NCI-H1694 treated with DMSO at 0.1 percent for 48 hours (cell line): ENCODE results near the gene ERCC1.
"Not testable (repeated sequence)": the region's sequence is repeated elsewhere in the genome, so short reads cannot be mapped to it uniquely, and the experiment has no call there.

ENCODE experiments used
- DNase-seq: peaks from one replicate; lab custom pipeline; 2025; lab: John Stamatoyannopoulos, UW

Gene ERCC1

GRCh38 chr19:45429896-45430295 lies 6.2 kb upstream of the ERCC1 start:
- DNase-seq = not testable (repeated sequence)

GRCh38 chr19:45428384-45429231 lies 4.9 kb upstream of the ERCC1 start:
- DNase-seq = no peak

DNA sequence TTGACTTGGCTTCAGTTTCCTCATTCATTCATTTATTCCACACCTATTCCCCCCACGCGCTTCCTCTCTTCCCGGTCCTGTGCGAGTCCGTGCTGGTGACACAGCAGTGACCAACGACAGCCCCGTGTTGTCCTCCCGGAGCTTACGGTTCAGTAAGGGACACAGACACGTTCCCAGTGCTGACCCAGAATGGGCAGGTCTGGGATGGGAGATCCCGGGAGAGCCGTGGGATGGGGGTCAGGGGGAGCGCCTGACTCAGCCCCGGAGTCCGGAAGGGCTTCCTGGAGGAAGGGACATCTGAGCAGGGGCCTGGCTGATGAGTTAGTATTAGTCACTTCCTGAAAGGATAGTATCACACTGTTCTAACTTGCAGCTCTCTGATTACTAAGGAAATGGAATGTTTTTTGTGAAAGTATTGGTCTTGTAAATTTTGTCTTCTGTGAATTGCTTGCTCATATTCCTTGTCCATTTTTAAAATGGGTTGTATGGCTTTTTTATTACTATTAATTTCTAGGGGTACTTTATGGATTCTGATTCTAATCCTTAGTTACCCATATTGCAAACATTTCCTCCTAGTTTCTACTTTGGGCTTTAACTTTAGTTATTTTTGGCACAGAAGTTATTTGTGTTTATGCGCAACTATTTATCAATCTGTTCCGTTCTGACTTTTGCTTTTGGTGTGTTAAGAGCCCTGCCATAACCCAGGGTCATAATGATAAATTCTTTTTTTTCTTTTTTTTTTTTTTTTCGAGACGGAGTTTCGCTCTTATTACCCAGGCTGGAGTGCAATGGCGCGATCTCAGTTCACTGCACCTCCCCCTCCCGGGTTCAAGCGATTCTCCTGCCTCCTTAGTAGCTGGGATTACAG lies 708 bp upstream of the ERCC1 start:
- DNase-seq = peak; percentile 42

GRCh38 chr19:45423033-45423588 lies 606 bp downstream of the ERCC1 start:
- no peak for DNase-seq

- no peak for DNase-seq
These were observed 1.7 kb downstream of the ERCC1 start for GRCh38 chr19:45421947-45422498.

DNA sequence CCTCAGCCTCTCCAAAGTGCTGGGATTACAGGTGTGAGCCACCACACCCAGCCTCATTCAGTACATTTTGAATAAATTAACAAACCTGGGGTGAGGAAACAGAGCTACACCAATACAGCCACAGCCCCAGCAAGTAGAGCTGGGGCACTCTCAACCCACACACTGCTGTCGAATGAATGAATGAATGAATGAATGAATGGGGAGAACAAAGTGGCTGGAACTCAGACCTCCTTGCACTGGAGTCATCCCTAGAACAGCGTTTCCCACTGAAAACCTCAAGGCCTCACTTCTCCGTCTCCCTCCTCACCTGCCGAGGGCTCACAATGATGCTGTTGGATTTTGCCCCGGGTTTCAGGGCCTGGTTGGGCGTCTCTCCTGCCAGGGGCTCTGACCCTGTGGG lies 2.8 kb downstream of the ERCC1 start:
- DNase-seq = no peak

GRCh38 chr19:45420356-45420755 lies 3.4 kb downstream of the ERCC1 start:
- DNase-seq = no peak

DNA sequence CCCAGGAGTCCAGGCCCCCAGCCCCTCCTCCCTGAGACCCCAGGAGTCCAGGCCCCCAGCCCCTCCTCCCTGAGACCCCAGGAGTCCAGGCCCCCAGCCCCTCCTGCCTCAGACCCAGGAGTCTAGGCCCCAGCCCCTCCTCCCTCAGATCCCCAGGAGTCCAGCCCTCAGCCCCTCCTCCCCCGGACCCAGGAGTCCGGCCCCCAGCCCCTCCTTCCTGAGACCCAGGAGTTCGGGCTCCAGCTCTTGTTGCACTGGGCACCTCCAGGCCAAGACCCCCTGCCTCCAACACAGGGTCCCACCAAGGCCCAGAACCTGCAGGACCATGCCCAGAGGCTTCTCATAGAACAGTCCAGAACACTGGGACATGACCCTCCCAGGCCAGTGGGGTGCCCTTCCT lies 3.8 kb downstream of the ERCC1 start:
- DNase-seq = no peak

- DNase-seq = no peak
These were observed 4.3 kb downstream of the ERCC1 start for GRCh38 chr19:45419396-45419795.

DNA sequence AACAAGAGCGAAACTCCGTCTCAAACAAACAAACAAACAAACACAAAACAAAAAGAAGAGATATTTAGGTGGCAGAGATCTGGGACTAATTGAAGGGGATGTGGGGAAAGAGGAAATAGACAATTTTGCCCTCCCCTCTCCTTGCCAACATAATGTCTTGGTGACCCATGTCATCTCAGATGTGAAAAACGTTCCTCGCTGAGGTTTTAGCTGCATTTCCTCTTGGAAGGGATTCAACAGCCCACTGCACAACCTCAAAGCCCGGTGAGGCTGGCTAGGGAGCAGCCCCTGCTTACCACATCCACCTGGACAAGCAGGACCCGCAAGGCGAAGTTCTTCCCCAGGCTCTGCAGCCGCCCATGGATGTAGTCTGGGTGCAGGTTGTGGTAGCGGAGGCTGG lies 4.9 kb downstream of the ERCC1 start:
- DNase-seq = no peak

GRCh38 chr19:45417151-45417550 lies 6.6 kb downstream of the ERCC1 start:
- DNase-seq = no peak

- no peak for DNase-seq
These were observed 9.2 kb downstream of the ERCC1 start for GRCh38 chr19:45414468-45414867.

DNA sequence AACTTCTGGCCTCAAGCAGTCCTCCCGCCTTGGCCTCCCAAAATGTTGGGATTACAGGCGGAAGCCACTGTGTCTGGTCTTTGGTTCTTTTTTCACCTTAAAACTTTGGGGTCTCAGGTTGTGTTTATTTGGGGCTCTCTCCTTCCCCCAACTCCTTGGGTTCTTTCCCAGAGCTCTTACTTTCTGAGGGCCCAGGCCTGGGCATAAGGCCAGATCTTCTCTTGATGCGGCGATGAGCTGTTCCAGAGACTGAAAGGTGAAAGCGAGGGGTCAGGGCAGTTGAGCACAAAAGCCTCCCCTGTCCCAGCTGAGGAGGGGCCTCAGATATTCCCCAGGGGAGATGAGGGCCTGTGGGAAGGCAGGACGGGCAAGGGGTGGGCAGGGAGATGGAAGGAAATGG lies 10.2 kb downstream of the ERCC1 start:
- DNase-seq = no peak

- not testable (repeated sequence) for DNase-seq
These were observed 13.4 kb downstream of the ERCC1 start for GRCh38 chr19:45410330-45410729.

DNA sequence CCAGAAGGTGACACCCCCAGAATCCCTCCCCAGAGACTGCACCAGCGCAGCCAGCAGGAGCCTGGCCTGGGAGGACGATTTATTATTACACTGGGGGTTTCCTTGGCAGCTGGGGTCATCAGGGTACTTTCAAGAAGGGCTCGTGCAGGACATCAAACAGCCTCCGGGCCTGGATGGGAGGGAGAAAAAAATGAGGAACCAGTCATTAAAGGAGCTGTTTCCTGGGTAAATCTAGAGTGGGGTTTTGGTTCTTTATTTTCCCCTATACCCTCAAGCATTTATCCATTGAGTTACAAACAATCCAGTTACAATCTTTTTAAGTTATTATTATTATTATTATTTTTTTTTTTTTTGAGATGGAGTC lies 14.2 kb downstream of the ERCC1 start:
- DNase-seq = no peak

DNA sequence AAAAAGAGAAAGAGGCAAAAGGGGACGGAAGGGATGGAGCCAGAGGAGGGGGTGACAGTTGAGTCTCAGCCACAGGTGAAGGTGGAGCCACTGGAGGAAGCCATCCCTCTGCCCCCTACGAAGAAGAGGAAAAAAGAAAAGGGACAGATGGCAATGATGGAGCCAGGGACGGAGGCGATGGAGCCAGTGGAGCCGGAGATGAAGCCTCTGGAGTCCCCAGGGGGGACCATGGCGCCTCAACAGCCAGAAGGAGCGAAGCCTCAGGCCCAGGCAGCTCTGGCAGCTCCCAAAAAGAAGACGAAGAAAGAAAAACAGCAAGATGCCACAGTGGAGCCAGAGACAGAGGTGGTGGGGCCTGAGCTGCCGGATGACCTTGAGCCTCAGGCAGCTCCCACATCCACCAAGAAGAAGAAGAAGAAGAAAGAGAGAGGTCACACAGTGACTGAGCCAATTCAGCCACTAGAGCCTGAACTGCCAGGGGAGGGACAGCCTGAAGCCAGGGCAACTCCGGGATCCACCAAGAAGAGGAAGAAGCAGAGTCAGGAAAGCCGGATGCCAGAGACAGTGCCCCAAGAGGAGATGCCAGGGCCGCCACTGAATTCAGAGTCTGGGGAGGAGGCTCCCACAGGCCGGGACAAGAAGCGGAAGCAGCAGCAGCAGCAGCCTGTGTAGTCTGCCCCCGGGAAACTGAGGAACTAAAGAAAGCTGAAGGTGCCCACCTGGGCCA lies 14.7 kb downstream of the ERCC1 start:
- DNase-seq = no peak

GRCh38 chr19:45408121-45408520 lies 15.6 kb downstream of the ERCC1 start:
- no peak for DNase-seq

DNA sequence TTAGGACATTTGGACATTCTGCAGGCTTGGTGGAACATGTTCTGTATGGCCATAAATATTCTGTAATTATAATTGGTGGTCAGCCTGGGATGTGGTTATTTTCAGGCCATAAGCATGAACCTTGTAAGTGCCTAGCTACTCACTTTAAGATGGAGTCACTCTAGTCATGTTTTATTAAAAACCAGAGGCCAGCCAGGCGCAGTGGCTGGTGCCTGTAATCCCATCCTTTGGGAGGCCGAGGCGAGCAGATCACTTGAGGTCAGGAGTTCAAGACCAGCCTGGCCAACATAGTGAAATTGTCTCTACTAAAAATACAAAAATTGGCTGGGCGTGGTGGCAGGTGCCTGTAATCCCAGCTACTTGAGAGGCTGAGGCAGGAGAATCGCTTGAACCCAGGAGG lies 16.1 kb downstream of the ERCC1 start:
- not testable (repeated sequence) for DNase-seq

DNA sequence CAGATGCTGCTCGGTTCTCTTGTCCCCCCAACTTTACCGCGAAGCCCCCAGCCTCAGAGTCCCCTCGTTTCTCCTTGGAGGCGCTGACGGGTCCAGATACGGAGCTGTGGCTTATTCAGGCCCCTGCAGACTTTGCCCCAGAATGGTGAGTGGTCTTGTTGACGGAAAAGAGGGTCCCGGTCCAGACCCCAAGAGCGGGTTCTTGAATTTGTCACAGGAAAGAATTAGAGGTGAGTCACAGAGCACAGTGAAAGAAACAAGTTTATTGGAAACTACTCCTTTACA lies 16.7 kb downstream of the ERCC1 start:
- no peak for DNase-seq

DNA sequence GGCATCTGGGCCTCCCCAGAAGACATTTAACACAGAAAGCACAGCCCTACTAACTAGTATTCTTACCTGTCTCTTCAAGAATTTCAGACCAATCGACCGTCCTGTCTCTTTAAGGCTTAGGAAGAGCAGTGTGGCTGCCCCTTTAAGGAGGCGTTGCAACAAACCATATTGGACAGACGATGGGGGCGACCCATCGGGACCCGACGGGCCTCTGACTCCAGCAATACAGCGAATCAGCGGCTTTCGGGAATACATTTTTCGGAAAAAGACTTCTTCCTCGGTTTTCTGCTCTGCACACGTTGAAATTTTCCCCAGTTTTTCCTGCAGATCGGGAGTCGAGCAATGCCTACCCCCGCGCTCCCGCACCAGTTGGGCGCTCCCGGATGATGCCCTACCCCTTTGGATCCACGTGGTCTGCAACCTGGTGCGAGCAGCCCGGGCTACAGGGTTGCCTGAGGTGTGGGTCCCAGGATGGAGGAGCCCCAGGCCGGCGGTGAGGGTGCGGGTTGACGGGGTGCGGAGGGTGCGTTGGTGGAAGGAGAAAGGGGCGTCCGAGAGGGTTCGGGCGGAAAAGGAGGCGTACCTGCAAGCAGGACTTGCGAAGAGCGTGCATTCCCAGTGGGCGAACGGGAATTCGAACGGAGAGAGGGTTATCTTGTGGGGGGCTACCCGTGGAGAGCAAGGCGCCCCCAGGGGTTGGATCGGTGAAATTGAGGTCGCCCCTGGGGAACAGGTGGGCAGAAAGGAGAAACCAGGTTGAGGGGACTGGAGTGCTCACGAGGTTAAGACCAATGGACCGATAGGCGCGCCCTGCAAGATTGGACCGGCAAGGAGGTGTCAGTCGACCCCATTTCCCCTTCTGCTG lies 17.3 kb downstream of the ERCC1 start, which contains the start of gene POLR1G:
Gene POLR1G (plus strand): TSS at position 419 of the 865 bp plus-strand sequence. CDS start 53 bp downstream, at position 472.
- DNase-seq = peak; percentile 90
